Heart left ventricle (tissue), 16 donors: ENCODE results near the gene RNF20. TPM values are rescaled to one million over a fixed set of nuclear protein-coding genes. Genes with fewer than 3 reads are reported as not detected.
A peak's percentile ranks its signal among the peaks of the same experiment; 100 is the strongest.

Experiments
- ATAC-seq, 4 donors: fragments of 200-7000 bp; cut with Tn5 transposase; one replicate each; pipeline ENCODE4 v1.9.1; 2020 to 2022; ENCODE audit warnings: moderate library complexity in 4 of 4, mild to moderate bottlenecking in 3 of 4, moderate number of reproducible peaks in 1 of 4
- DNase-seq, 5 donors: peaks; one replicate each; pipeline ENCODE4 v3.0.0-alpha.2; 2020
- H3K27ac ChIP-seq, 12 donors: fragments of 200-600 bp; sonication (generic) in 4 of 12; one replicate each; pipeline versions ENCODE4 v1.5.0 to v1.8.0; 2016 to 2022; ENCODE audit warnings: mild to moderate bottlenecking in 2 of 12
- H3K27me3 ChIP-seq, 9 donors: fragments of 200-600 bp; sonication (generic) in 2 of 9; one replicate each; pipeline versions ENCODE4 v1.5.1 to v1.8.0; 2016 to 2022; ENCODE audit warnings: mild to moderate bottlenecking in 3 of 9
- H3K36me3 ChIP-seq, 9 donors: fragments of 200-600 bp; sonication (generic) in 2 of 9; one replicate each; pipeline versions ENCODE4 v1.5.0 to v1.8.0; 2018 to 2022; ENCODE audit warnings: mild to moderate bottlenecking in 2 of 9
- H3K4me1 ChIP-seq, 12 donors: fragments of 200-600 bp; sonication (generic) in 4 of 12; one replicate each; pipeline versions ENCODE4 v1.5.0 to v1.8.0; 2016 to 2022; ENCODE audit warnings: mild to moderate bottlenecking in 3 of 12
- H3K4me3 ChIP-seq, 12 donors: fragments of 200-600 bp; sonication (generic) in 4 of 12; one replicate each; pipeline versions ENCODE4 v1.5.0 to v1.8.0; 2017 to 2022; ENCODE audit warnings: mild to moderate bottlenecking in 9 of 12, moderate library complexity in 4 of 12
- H3K9me3 ChIP-seq, 12 donors: fragments of 200-600 bp; sonication (generic) in 4 of 12; one replicate each; pipeline versions ENCODE4 v1.5.0 to v1.8.0; 2016 to 2022; ENCODE audit warnings: mild to moderate bottlenecking in 1 of 12
- CTCF ChIP-seq, 12 donors: fragments of 200-600 bp; sonication (generic) in 4 of 12; IDR thresholded peaks; one replicate each; pipeline versions ENCODE4 v1.5.0 to v1.8.0; 2018 to 2022; ENCODE audit warnings: antibody characterized with exemption in 12 of 12, mild to moderate bottlenecking in 5 of 12
- POLR2A ChIP-seq, 2 donors: fragments of 450-650 bp; IDR thresholded peaks; one replicate each; pipeline ENCODE4 v1.6.1; 2017; ENCODE audit warnings: antibody characterized with exemption in 2 of 2, mild to moderate bottlenecking in 2 of 2, moderate library complexity in 2 of 2
- WGBS, 4 donors: extraction: QIAGEN DNeasy Blood & Tissue Kit in 2 of 4; methylation state at CpG; one replicate each; pipeline versions ENCODE4 v1.1.5 to v1.1.7; 2013 to 2018; 5-methylcytosine and 5-hydroxymethylcytosine counted together
- intact Hi-C, 10 donors: fragments of 100-400 bp; cut with DNase I; formaldehyde crosslinking; loops; one replicate each; pipeline versions ENCODE4 v1.11.1 to v1.14.2; 2022
- polyA plus RNA-seq, 2 donors: library from polyadenylated mRNA; stranded (reverse); fragments of 200-250 nt; gene quantifications; one replicate each; pipeline ENCODE4 v1.2.3, GENCODE V29; 2013
- total RNA-seq, 9 donors: library from RNA; depleted of rRNA in 2 of 9; stranded (reverse); fragments of >200 nt in 2 of 9; fragmentation: NEBNext Ultra II Directional in 3 of 9; extraction: Animal tissue kit (Norgen Biotek cat#: 25700) in 3 of 9; gene quantifications; one replicate each; pipeline versions ENCODE4 v1.1.0 to v1.2.4, GENCODE V29; 2016 to 2023
- donor health status: ischemic (EF 13 %, LVEDD 7.1; RV severe dilation, severe dysfunction).
- donor health status: healthy with polysubstance abuse.
- donor health status: DM: no; HTN: yes; CAD: no.
- donor health status: DM: no; HTN: no; CAD: no.
- donor health status: ischemic (EF 25% LVEDD 6.9; RV normal size, moderate dysfunction).
- donor health status: ischemic (EF 25% LVEDD 5.7; RV mildly dilated, moderate dysfunction).
- donor health status: healthy.
- donor health status: DM: yes; HTN: yes; CAD: no.
- donor health status: ischemic (EF 35%, LVEDD 5.7; RV mildly dilated, moderate dysfunction).
- donor health status: nonischemic (EF 11% LVEDD 7.7; RV severe dilation, severe dysfunction).
- donor health status: DM: yes; HTN: yes; CAD: no.
- donor health status: PGD.
- donor health status: ischemic (EF 29% LVEDD 5.4; RV normal size, mild dysfunction).
- donor health status: nonischemic (EF 23%, LVEDD 6.1; RV moderate dilation, normal function).

RNF20 gene
- total and polyA plus RNA-seq, 11 donors: 14.1 to 63.7 (median 45.4) TPM

GRCh38 chr9:101592788-101593187 lies 59.1 kb downstream of the RNF20 start:
- no peak overlapping the region for H3K27ac ChIP-seq
- no peaks in the 10 kb centered on the region for H3K9me3 ChIP-seq
- H3K27me3 ChIP-seq: no peaks in the 10 kb centered on the region
- no peaks in the 10 kb centered on the region for H3K4me1 ChIP-seq
- intact Hi-C loops: no loop called here
- H3K36me3 ChIP-seq: no peaks in the 10 kb centered on the region
- no peak overlapping the region for H3K4me3 ChIP-seq
- DNase-seq (no peak), ATAC-seq (no peak)
- no peak for TF ChIP-seq POLR2A (IDR thresholded peaks at IDR 0.05)
- no peak for TF ChIP-seq CTCF (IDR thresholded peaks at IDR 0.05)

- Histone ChIP-seq H3K4me1 (no peaks in the 10 kb centered on the region), H3K27ac (no peak overlapping the region), H3K27me3 (peaks cover 0 to 2% (median 0%) of the 10 kb centered on the region in 9 donors), H3K9me3 (no peaks in the 10 kb centered on the region), H3K36me3 (no peaks in the 10 kb centered on the region), H3K4me3 (no peak overlapping the region)
- no peak for DNase-seq
- WGBS, 4 donors: 59 to 77% (median 65%) methylated on average over 2 of the region's 2 CpGs
- ATAC-seq: no peak
- intact Hi-C loops: no loop called here
- TF ChIP-seq POLR2A (IDR thresholded peaks at IDR 0.05) (no peak), CTCF (IDR thresholded peaks at IDR 0.05) (no peak)
Observed at GRCh38 chr9:101593345-101593744, 59.7 kb downstream of the RNF20 start.

DNA sequence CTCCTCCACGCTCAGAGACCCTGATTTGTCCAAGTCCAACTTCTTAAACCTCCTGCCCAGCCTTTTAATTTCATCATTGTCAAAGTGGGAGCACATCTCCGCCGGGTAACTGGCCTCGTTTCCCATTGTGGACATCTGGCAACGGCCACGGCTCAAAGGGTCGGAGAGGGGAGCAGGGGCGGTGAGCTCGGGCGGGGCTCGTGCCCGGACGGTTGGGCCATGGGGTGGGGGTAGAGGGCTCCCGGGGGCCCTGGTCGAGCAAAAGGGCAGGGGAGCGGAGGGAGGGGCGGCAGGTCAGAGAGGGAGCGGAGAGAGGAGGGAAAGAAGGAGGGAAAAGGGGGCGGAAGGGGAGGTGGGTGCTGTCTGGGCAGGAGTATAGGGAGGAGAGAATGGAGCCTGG lies 61.1 kb downstream of the RNF20 start, which contains the start of gene PPP3R2:
PPP3R2 (minus strand) TSS at position 174 of the 400 bp plus-strand sequence; CDS start at position 126, 48 bp downstream.
- intact Hi-C loops: no loop called here
- H3K27ac ChIP-seq: no peak within 1 kb of the TSS
- H3K36me3 ChIP-seq: no peaks in the 10 kb centered on the region
- H3K4me3 ChIP-seq: no peak within 1 kb of the TSS
- no peaks in the 10 kb centered on the region for H3K9me3 ChIP-seq
- H3K4me1 ChIP-seq: no peaks in the 10 kb centered on the region
- TF ChIP-seq POLR2A (IDR thresholded peaks at IDR 0.05): no peak
- TF ChIP-seq CTCF (IDR thresholded peaks at IDR 0.05): no peak
- peaks cover 0 to 6% (median 0%) of the 10 kb centered on the region in 9 donors for H3K27me3 ChIP-seq
- ATAC-seq (no peak), DNase-seq (peak in 1 of 5 donors; percentile 49)
- WGBS, 4 donors: 90 to 93% (median 91%) methylated on average over 19 of the region's 19 CpGs

DNA sequence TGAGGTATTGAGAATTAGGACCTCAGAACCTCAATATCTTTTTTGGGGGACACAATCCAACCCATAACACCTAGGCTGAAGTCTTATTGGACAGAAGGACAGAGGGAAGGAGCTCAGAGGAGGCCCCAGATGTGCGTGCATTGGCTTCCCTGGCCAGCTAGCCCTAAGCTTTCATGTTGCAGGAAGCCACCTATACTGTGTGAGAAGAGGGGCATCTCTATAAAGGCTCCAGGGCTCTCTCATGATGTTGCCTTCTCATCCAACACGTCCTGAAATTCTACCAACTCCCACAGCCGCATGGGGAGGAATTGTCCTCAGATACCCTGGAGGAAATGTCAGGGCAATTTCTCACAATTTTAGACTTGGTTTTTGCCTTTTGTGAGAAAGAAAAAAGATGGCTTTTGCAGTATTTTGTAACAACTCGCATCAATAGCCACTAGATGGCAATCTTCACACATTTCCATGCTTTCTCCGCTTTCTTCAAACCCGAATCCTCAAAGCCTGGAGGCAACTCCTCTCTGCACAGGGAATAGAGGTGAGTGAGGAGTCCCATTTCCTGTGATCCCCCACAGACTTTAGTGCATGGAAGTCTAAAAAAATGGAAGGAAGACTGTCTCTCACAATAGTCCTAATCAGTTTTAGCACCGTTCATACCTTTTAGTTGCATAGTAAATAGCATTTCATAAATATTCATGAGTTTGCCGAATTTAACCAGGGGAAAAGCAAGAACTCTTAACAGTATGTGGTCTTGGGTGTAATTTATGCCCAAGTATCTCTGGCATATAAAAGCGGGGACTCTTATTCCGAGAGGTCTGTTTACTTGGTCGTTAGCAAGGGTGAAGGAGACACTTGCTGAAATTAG lies 68.5 kb downstream of the RNF20 start:
- TF ChIP-seq CTCF (IDR thresholded peaks at IDR 0.05) (peak; percentile 50 to 74 (median 59)), POLR2A (IDR thresholded peaks at IDR 0.05) (no peak)
- intact Hi-C loops: loop anchor here in 8 of 10 donors (2.0 to 10.0 kb wide), 5 partner anchors 93 to 133 kb away; partner anchors contain the start of gene GRIN3A (in 2 of the 8)
- Histone ChIP-seq H3K4me3 (no peak overlapping the region), H3K4me1 (peaks cover 0 to 4% (median 0%) of the 10 kb centered on the region in 12 donors), H3K9me3 (no peaks in the 10 kb centered on the region), H3K27ac (no peak overlapping the region), H3K36me3 (no peaks in the 10 kb centered on the region), H3K27me3 (peaks cover 0 to 13% (median 0%) of the 10 kb centered on the region in 9 donors)
- DNase-seq: no peak
- ATAC-seq: peak in 2 of 4 donors; percentile 53 to 60
- WGBS, 4 donors: 15 to 26% (median 23%) methylated on average over 11 of the region's 11 CpGs
